GM18858 (cell line): ENCODE results near the gene ZNF609.
A peak's percentile ranks its signal among the peaks of the same experiment; 100 is the strongest.
"Not testable (repeated sequence)": the region's sequence is repeated elsewhere in the genome, so short reads cannot be mapped to it uniquely, and the experiment has no call there.

Source experiments
- ATAC-seq: cut with Tn5 transposase; IDR thresholded peaks from one replicate; pipeline ENCODE4 v1.9.1; 2021; ENCODE audit not compliant: unreplicated experiment

ZNF609 gene

DNA sequence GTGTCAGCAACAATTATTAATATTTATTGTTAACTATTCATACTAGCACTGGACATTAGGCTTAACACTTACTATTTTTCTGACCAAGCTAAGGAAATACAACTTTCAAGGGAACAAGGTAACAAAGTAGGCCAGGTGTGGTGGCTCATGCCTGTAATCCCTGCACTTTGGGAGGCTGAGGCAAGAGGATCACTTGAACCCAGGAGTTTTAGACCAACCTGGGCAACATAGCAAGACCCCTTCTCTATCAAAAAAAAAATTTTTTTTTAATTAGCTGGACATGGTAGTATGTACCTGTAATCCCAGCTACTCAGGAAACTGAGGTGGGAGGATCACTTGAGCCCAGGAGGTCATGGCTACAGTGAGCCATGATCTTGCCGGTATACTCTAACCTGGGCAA lies 183.3 kb downstream of the ZNF609 start:
- ATAC-seq = no peak

DNA sequence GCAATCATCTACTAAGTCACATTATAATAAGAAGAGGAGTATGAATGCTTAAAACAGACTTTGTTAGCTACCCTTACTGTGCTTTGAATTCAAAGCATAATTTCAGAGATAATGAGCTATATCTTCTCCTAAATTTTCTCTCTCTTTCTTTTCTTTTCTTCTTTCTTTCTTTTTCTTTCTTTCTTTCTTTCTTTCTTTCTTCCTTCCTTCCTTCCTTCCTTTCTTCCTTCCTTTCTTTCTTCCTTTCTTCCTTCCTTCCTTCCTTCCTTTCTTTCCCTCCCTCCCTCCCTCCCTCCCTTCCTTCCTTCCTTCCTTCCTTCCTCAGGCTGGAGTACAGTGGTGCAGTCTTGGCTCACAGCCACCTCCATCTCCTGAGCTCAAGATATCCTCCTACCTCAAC lies 184.4 kb downstream of the ZNF609 start:
- ATAC-seq = not testable (repeated sequence)

- no peak for ATAC-seq
These were observed 185.6 kb downstream of the ZNF609 start for GRCh38 chr15:64645995-64646394.

DNA sequence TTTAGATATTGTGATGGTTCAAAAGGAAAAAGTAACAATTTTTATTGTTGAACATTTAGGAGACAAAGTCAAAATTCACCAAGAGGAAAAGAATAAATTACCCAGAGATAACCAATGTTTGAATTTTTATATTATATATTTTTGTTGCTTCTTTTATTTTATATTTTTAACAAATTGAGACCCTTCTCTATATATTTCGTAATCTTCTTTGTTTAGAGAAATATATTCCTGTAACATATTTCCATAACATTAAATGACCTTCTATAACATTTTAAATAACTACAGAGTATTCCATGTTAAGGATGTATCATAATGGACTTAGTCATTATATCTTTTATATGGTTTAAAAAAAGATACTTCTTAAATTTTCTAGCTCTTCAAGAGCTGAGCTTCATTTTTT lies 187.0 kb downstream of the ZNF609 start:
- no peak for ATAC-seq

- no peak for ATAC-seq
These were observed 190.2 kb downstream of the ZNF609 start for GRCh38 chr15:64650552-64650951.

DNA sequence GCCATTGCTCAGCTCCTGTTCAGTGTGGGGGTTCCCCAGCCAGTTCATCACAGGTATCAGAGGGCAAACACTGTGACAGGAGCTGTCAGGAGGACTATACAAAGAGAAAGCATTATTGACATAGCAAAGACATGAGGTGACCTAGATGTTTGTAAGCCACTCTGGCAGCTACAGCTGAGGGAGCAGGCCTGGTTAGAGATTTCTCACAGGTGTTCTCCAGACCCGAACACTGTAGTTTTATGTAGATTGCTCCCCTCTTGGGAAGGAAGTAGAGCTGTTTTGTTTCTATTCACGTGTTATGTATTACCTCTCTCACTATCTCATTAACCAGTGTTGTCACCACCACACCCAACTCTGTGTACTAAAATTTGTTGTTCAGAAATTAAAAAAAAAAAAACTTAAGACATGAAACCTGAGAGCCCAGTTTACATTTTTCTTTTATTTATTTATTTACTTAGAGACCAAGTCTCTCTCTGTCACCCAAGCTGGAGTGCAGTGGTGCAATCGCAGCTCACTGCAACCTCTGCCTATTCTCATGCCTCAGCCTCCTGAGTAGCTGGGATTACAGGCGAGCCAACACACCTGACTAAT lies 191.3 kb downstream of the ZNF609 start:
- ATAC-seq = peak; percentile 76

- no peak for ATAC-seq
These were observed 193.4 kb downstream of the ZNF609 start for GRCh38 chr15:64653757-64654156.

DNA sequence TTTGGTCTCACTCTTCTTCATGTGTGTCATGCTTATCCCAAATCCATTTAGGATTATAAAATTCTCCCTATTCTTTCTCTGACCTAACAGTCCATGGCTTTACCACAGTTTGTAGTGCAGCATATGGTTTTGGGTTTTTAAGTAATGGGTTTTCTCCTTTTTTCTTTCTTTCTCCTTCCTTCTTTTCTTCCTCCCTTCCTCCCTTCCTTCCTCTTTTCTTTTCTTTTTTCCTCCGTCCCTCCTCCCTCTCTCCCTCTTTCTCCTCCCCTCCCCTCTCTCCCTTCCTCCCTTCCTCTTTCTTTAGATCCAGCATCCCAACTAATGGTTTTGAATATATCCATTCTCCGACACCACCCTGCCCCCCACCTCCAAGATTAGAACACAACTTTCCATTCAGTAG lies 196.1 kb downstream of the ZNF609 start:
- ATAC-seq = no peak

DNA sequence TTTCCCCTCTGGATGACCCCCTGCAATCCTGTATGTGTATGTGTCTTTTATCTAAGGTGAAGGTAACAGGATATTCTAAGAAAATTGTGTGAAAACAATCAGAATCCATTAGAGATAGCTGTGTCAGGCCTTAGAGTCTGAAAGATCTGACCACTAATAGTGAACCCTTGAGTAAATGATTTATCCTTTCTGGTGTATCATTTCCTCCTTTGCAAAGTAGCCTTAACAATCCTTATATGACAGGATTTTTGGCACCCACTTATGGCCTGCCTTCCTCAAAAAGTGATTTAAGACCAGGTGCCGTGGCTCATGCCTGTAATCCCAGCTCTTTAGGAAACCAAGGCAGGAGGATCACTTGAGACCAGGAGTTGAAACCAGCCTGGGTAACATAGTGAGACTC lies 204.8 kb downstream of the ZNF609 start:
- no peak for ATAC-seq

DNA sequence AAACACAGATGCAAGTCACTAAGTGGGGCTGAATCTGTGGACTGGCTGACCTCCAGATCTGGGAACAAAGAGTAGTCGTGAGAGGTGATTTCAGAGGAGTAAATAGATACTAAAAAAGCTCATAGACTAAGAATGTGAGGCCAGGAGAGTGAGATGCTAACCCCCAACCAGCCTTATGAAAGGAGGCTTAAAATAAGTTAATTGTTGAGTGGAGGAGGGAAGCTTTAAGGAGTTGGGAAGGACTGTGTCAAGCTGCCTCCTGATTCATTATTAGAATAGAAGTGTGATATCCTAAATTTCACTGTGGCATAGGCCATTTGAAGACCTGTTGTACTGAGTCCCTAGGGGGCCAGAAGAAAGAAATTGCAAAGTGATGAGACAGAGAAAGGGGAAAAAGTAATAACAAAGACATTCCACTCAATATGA lies 207.4 kb downstream of the ZNF609 start:
- no peak for ATAC-seq

GRCh38 chr15:64673866-64674265 lies 213.5 kb downstream of the ZNF609 start:
- ATAC-seq = no peak

GRCh38 chr15:64678126-64678819 lies 217.9 kb downstream of the ZNF609 start:
- no peak for ATAC-seq

- no peak for ATAC-seq
These were observed 219.7 kb downstream of the ZNF609 start for GRCh38 chr15:64680097-64680496.

GRCh38 chr15:64681424-64682024 lies 221.1 kb downstream of the ZNF609 start:
- no peak for ATAC-seq

DNA sequence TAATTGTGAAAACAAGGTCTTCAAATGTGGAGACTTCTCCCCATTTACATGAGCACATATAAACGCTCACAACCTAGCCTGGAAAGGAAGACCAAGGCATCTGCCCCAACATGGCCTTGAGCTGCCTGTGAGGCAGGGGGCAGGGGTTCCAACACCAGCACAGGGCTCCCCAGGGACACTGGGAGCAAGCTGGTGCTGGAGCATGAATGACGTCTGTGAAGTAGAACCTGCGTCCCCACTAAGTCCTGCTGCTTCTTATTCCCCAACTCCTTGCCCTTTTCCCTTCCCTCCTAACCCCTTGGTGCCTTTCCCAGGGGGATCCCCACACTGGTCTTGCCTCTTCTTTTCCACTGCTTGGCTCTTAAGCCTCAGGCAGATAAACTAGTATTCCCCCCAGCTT lies 221.9 kb downstream of the ZNF609 start:
- ATAC-seq = no peak

GRCh38 chr15:64683378-64683777 lies 223.0 kb downstream of the ZNF609 start:
- ATAC-seq = no peak

DNA sequence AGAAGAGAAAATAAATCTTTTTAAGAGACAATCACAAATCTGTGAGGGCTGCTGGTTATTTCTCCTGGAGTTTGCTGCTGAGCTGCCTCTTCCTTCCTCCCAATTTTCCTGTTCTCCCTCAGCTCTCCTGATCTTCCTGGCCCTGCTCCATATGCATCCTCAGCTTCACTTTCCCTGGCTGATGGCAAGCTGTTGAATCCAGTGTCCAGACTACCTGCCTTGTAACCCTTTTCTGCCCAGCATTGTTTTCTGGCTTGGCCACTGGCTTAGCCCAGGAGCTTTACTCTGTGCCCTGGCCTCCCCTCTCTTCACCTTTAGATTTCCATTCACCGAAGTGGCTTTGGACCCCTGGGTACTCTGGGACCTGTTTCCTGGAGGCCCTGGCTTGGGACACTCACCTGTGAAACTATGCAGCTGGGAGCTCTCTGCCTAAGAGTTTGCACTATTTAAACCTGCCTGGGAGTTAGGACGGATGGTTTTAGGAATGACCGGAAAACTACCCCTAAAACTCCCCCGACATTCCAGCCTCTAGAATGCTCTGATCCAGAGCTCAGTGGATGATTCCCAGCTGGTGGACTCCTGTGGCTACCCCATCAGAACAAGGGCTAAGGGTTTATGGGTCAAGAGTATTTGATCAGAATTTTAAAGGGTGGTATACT lies 225.0 kb downstream of the ZNF609 start:
- ATAC-seq = no peak

DNA sequence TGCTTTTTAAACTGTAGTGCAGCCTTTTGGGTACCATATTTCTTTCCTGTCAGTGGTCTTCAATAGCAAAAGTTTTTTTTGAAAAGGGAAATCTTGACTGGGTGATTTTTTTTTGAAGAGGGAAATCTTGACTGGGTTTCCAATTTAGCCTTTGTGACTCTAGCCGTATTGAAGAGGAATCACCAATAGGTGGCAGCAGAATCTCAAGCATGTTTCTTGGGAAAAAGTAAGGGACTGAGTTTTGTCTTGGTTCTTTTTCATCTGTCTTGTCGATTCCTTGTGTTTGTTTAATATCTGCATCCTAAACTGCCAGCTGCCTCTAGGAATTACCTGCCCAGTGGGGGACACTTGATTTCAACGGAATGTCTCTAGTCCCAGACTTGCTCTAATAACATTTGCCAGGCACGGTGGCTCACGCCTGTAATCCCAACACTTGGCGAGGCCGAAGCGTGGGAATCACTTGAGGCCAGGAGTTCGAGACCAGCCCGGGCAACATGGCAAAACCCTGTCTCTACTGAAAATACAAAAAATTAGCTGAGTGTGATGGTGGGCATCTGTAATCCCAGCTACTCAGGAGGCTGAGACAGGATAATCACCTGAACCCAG lies 225.9 kb downstream of the ZNF609 start:
- no peak for ATAC-seq

- ATAC-seq = no peak
These were observed 226.8 kb downstream of the ZNF609 start for GRCh38 chr15:64687172-64687571.

DNA sequence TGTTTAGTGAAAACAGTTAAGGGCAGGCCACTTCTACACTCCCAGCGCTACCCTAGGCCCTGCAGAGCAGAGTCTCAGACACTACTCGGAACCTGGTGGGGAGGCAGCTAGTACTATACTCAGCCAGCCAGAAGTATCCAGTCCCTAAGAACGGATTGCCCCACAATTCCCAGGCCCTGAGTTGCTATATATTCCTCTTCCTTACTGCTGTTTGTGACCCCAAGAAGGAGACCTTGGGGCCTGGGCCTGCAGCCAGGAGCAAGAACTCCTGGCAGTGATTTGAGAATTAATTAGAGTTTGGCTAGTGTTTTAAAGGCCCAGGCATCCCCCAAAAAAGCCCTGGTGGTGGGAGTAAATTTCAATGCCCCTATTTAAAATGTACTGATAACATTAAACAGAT lies 227.3 kb downstream of the ZNF609 start:
- ATAC-seq = no peak

DNA sequence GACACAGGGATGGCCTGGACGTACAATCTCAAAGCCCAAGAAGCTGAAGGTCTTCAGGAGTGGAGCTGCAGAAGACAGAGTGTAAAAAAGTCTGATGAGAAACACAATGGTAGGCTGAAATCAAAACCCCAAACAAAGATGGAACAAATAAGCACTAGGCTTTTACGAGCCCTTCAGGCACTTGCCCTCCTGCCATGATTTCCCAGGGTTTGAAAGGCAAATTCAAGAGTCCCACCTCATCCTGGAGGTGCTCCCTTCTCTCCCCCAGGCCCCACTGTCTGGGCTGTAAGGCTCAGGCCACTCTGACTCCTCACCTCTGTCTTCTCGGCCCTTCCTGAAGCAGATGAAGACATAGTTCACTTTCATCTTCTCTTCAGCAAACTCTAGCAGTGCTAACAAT lies 228.4 kb downstream of the ZNF609 start:
- ATAC-seq = no peak

GRCh38 chr15:64690008-64690407 lies 229.6 kb downstream of the ZNF609 start:
- no peak for ATAC-seq
